Mesenchymal stem cell (in vitro differentiated cells and primary cell): ENCODE data around the gene SHROOM1. TPM values are rescaled to one million over a fixed set of nuclear protein-coding genes. Genes with fewer than 3 reads are reported as not detected.

Experiments used
- small RNA-seq: library from polyadenylated mRNA; stranded (forward); fragments of <200 nt; extraction: miRNeasy Mini kit (QIAGEN cat#:217004); gene quantifications from one replicate; pipeline ENCODE3, GENCODE V24; 2013; ENCODE audit warnings: low read depth

SHROOM1 gene

Small RNAs within 50 kb of the gene (small RNA-seq; reads per million reads assigned to genes)
- not detected for gene RNA5SP192
